ENCODE results near the gene OR8D4.

OR8D4 gene

DNA sequence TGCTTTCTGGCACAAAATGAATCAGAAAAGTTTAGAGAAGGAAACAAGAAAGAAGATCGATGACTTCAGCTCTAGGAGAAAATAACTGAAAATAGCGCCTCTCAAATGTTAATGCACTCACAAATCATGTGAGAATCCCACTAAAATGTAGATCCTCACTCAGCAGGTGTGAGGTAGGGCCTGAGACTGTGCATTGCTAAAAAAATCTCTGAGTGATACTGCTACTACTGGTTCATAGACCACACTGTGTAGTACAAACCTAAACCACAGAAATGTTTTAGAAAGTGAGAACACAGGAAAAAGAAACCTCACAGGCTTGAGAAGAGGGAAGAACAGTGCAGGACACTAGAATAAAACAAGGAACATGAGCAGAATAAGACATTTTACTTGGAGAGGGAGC, 2.0 kb downstream of the OR8D4 start:
- Histone ChIP-seq H3K4me3 (ENCODE audit: low read length in 2 of 2) (no peak overlapping the region), H3K9ac (ENCODE audit: low read depth in 1 of 2, low read length in 2 of 2) (no peak overlapping the region), H3K27me3 (ENCODE audit: control insufficient read depth in 2 of 2, insufficient read depth in 2 of 2, low read length in 2 of 2) (no peaks in the 10 kb centered on the region), H3K9me3 (ENCODE audit: control insufficient read depth in 2 of 2, low read length in 2 of 2) (no peaks in the 10 kb centered on the region), H3K36me3 (ENCODE audit: control insufficient read depth in 2 of 2, insufficient read depth in 2 of 2, low read length in 2 of 2) (no peaks in the 10 kb centered on the region), H3K4me1 (ENCODE audit: control insufficient read depth in 2 of 2, insufficient read depth in 2 of 2, low read length in 2 of 2) (no peaks in the 10 kb centered on the region), H3K27ac (ENCODE audit: low read depth in 2 of 2, low read length in 2 of 2) (no peak overlapping the region)

DNA sequence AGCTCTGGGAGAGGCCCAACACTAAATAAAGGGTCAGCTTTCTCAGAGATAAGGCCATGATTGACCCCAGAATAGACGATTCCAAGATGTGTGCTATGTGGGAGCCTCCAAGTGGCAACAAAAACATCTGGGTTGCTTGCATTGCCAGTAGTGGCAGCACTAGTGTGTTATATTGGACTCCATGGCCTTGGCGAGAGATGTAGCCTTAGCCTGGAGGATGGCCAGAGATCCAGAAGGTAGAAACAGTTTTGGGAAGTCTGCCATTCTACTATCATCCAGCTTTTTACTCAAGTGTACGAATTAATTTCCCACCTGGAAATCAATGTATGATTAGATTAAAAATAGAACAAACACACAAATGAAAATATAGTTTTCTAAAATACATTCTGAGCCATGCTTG, 3.0 kb downstream of the OR8D4 start:
- H3K4me3 ChIP-seq (ENCODE audit: low read length in 2 of 2): no peak overlapping the region
- H3K9me3 ChIP-seq (ENCODE audit: control insufficient read depth in 2 of 2, low read length in 2 of 2): no peaks in the 10 kb centered on the region
- H3K36me3 ChIP-seq (ENCODE audit: control insufficient read depth in 2 of 2, insufficient read depth in 2 of 2, low read length in 2 of 2): no peaks in the 10 kb centered on the region
- H3K27me3 ChIP-seq (ENCODE audit: control insufficient read depth in 2 of 2, insufficient read depth in 2 of 2, low read length in 2 of 2): no peaks in the 10 kb centered on the region
- H3K4me1 ChIP-seq (ENCODE audit: control insufficient read depth in 2 of 2, insufficient read depth in 2 of 2, low read length in 2 of 2): no peaks in the 10 kb centered on the region
- no peak overlapping the region for H3K27ac ChIP-seq (ENCODE audit: low read depth in 2 of 2, low read length in 2 of 2)
- H3K9ac ChIP-seq (ENCODE audit: low read depth in 1 of 2, low read length in 2 of 2): no peak overlapping the region

DNA sequence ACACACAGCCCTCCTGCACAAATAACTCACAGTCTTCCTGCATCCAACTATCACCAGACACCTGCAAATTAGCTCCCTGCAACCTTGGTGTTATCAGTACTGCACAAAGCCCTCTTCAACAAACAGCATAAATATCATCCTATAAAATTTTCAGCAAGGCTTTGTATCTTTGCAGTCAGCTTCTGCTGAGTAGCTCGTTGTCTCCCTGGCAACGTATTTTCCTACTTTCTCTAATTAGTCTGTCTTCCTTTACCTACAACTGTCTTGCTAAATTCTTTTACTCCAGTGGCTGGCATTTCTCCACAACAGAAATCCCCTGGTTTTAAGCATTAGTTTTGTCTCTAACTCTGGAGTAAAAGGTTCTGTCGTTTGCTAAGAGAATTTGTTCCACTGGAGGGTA, 3.9 kb downstream of the OR8D4 start:
- Histone ChIP-seq H3K36me3 (ENCODE audit: control insufficient read depth in 2 of 2, insufficient read depth in 2 of 2, low read length in 2 of 2) (no peaks in the 10 kb centered on the region), H3K4me3 (ENCODE audit: low read length in 2 of 2) (no peak overlapping the region), H3K27me3 (ENCODE audit: control insufficient read depth in 2 of 2, insufficient read depth in 2 of 2, low read length in 2 of 2) (no peaks in the 10 kb centered on the region), H3K4me1 (ENCODE audit: control insufficient read depth in 2 of 2, insufficient read depth in 2 of 2, low read length in 2 of 2) (no peaks in the 10 kb centered on the region), H3K9me3 (ENCODE audit: control insufficient read depth in 2 of 2, low read length in 2 of 2) (no peaks in the 10 kb centered on the region), H3K9ac (ENCODE audit: low read depth in 1 of 2, low read length in 2 of 2) (no peak overlapping the region), H3K27ac (ENCODE audit: low read depth in 2 of 2, low read length in 2 of 2) (no peak overlapping the region)

DNA sequence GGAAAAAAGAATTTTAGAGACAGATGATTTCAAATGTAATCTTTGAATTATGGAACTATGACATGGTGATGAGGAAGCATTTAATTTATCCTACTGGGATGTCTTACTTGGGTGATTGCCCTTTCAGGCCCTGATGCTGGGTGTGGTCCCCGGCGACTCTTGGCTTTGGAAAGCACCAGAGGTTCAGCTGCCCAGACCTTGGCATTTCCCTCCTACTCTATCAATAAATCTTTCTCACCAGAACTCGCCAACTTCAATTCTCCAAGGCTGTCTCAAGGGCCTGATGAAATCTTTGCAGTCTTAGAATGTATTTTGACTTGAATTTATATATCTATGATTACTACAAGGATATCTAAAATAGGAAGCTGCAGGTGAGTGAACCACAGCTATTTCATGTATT, 19.0 kb downstream of the OR8D4 start:
- H3K36me3 ChIP-seq (ENCODE audit: control insufficient read depth in 2 of 2, insufficient read depth in 2 of 2, low read length in 2 of 2): no peaks in the 10 kb centered on the region
- no peak overlapping the region for H3K9ac ChIP-seq (ENCODE audit: low read depth in 1 of 2, low read length in 2 of 2)
- H3K9me3 ChIP-seq (ENCODE audit: control insufficient read depth in 2 of 2, low read length in 2 of 2): no peaks in the 10 kb centered on the region
- H3K4me1 ChIP-seq (ENCODE audit: control insufficient read depth in 2 of 2, insufficient read depth in 2 of 2, low read length in 2 of 2): no peaks in the 10 kb centered on the region
- no peaks in the 10 kb centered on the region for H3K27me3 ChIP-seq (ENCODE audit: control insufficient read depth in 2 of 2, insufficient read depth in 2 of 2, low read length in 2 of 2)
- no peak overlapping the region for H3K27ac ChIP-seq (ENCODE audit: low read depth in 2 of 2, low read length in 2 of 2)
- H3K4me3 ChIP-seq (ENCODE audit: low read length in 2 of 2): no peak overlapping the region

DNA sequence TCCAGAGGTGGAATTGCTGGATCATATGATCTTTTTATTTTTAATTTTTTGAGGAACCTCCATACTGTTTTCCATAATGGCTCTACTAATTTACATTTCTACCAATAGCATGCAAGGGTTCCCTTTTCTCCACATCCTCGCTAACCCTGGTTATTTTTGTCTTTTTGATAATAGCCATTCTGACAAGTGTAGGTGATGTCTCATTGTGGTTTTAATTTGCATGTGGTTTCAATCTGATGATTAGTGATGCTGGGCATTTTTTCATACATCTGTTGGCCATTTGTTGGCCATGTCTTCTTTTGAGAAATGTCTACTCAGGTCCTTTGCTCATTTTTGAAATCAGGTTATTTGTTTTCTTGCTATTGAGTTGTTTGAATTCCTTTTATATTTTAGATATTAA, 22.1 kb downstream of the OR8D4 start:
- no peaks in the 10 kb centered on the region for H3K9me3 ChIP-seq (ENCODE audit: control insufficient read depth in 2 of 2, low read length in 2 of 2)
- no peaks in the 10 kb centered on the region for H3K36me3 ChIP-seq (ENCODE audit: control insufficient read depth in 2 of 2, insufficient read depth in 2 of 2, low read length in 2 of 2)
- H3K4me3 ChIP-seq (ENCODE audit: low read length in 2 of 2): no peak overlapping the region

DNA sequence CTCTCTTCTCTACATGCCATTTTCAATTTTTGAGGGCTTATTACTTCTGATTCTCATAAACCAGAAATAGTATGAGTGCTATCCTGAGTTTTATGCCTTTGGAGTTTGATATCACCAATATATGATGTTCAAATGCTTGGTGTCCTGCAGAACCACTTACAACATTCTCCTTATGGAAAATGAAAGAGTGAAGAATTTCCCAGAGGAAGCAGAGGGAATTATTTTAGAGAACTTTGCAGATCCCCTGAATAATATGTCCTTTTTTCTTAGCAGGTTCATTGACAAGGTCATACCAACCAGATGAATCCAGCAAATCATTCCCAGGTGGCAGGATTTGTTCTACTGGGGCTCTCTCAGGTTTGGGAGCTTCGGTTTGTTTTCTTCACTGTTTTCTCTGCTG, 37.4 kb downstream of the OR8D4 start, which contains the start of gene OR4D5:
TSS of gene OR4D5 (plus strand) at position 301 of the 400 bp plus-strand sequence. CDS start at position 301, 0 bp downstream.
- H3K4me1 ChIP-seq (ENCODE audit: control insufficient read depth in 2 of 2, insufficient read depth in 2 of 2, low read length in 2 of 2): no peaks in the 10 kb centered on the region
- no peak within 1 kb of the TSS for H3K4me3 ChIP-seq (ENCODE audit: low read length in 2 of 2)
- H3K9me3 ChIP-seq (ENCODE audit: control insufficient read depth in 2 of 2, low read length in 2 of 2): no peaks in the 10 kb centered on the region
- no peak within 1 kb of the TSS for H3K9ac ChIP-seq (ENCODE audit: low read depth in 1 of 2, low read length in 2 of 2)
- no peaks in the 10 kb centered on the region for H3K27me3 ChIP-seq (ENCODE audit: control insufficient read depth in 2 of 2, insufficient read depth in 2 of 2, low read length in 2 of 2)
- H3K36me3 ChIP-seq (ENCODE audit: control insufficient read depth in 2 of 2, insufficient read depth in 2 of 2, low read length in 2 of 2): no peaks in the 10 kb centered on the region
- H3K27ac ChIP-seq (ENCODE audit: low read depth in 2 of 2, low read length in 2 of 2): no peak within 1 kb of the TSS

More for the DNA sequence above, 22.1 kb downstream of the OR8D4 start:
- H3K27me3 ChIP-seq (ENCODE audit: control insufficient read depth in 2 of 2, insufficient read depth in 2 of 2, low read length in 2 of 2): no peaks in the 10 kb centered on the region
- no peak overlapping the region for H3K27ac ChIP-seq (ENCODE audit: low read depth in 2 of 2, low read length in 2 of 2)
- no peaks in the 10 kb centered on the region for H3K4me1 ChIP-seq (ENCODE audit: control insufficient read depth in 2 of 2, insufficient read depth in 2 of 2, low read length in 2 of 2)
- H3K9ac ChIP-seq (ENCODE audit: low read depth in 1 of 2, low read length in 2 of 2): no peak overlapping the region

DNA sequence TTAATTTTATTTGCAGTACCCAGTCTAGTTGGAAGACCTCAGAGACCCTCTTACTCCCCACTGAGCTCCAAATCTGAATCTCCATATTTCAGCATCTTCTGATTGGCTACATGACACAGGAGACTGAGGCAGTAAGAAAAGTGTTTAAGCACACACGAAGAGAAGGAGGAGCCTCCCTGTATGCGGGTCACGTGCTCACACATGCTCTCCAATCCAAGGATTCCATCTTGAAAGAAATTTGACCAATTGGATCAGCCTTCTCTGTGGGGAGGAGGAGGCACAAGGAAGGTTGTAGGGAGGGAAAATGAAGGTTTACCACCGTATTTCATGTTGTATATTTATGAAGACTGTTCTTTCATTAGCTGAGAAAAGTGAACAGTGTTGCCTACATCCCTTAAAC, 40.4 kb downstream of the OR8D4 start:
- Histone ChIP-seq H3K4me1 (ENCODE audit: control insufficient read depth in 2 of 2, insufficient read depth in 2 of 2, low read length in 2 of 2) (no peaks in the 10 kb centered on the region), H3K4me3 (ENCODE audit: low read length in 2 of 2) (no peak overlapping the region), H3K9ac (ENCODE audit: low read depth in 1 of 2, low read length in 2 of 2) (no peak overlapping the region), H3K9me3 (ENCODE audit: control insufficient read depth in 2 of 2, low read length in 2 of 2) (no peaks in the 10 kb centered on the region), H3K27ac (ENCODE audit: low read depth in 2 of 2, low read length in 2 of 2) (no peak overlapping the region), H3K27me3 (ENCODE audit: control insufficient read depth in 2 of 2, insufficient read depth in 2 of 2, low read length in 2 of 2) (no peaks in the 10 kb centered on the region), H3K36me3 (ENCODE audit: control insufficient read depth in 2 of 2, insufficient read depth in 2 of 2, low read length in 2 of 2) (no peaks in the 10 kb centered on the region)

DNA sequence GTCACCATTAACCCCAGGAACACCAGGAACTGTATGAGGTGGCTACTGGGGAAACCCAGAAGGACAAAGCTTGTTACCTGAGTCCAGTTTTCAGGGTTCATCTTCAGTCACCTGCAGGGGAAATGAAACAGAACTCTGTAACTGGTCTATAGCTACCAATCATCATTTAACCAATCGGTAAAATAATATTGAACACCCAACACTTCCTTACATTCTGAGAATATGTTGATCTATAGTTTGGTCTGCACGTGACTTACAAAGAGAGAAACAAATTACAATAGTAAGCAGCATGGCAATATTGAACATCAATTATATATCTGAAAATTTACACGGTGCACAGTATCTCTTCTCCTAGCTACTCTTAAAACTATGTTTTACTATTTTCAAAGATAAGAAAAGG, 41.8 kb downstream of the OR8D4 start, which contains the start of gene OR6T1:
TSS of gene OR6T1 (minus strand) at position 101 of the 400 bp plus-strand sequence. CDS start at position 101, 0 bp downstream.
- Histone ChIP-seq H3K27me3 (ENCODE audit: control insufficient read depth in 2 of 2, insufficient read depth in 2 of 2, low read length in 2 of 2) (no peaks in the 10 kb centered on the region), H3K27ac (ENCODE audit: low read depth in 2 of 2, low read length in 2 of 2) (no peak within 1 kb of the TSS), H3K9ac (ENCODE audit: low read depth in 1 of 2, low read length in 2 of 2) (no peak within 1 kb of the TSS), H3K4me1 (ENCODE audit: control insufficient read depth in 2 of 2, insufficient read depth in 2 of 2, low read length in 2 of 2) (no peaks in the 10 kb centered on the region), H3K9me3 (ENCODE audit: control insufficient read depth in 2 of 2, low read length in 2 of 2) (no peaks in the 10 kb centered on the region), H3K4me3 (ENCODE audit: low read length in 2 of 2) (no peak within 1 kb of the TSS), H3K36me3 (ENCODE audit: control insufficient read depth in 2 of 2, insufficient read depth in 2 of 2, low read length in 2 of 2) (no peaks in the 10 kb centered on the region)

DNA sequence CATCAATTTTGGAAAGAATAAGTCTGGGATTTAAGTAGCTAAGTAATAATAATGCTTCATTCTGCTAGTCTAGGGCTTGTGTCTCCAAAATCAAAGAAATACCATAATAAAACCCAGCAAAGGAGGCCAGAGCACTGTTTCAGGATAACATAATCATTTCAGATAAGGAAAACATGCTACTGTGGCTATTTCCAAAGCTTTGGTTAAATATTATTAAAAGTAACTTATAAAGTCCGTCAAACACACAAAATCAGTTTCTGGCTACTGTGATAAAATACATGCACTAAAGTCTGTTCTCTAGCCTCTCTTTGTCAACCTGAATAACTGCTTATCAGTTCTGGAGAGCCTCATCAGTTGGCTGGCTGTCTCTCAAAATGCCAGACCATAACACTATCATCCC, 43.2 kb downstream of the OR8D4 start:
- Histone ChIP-seq H3K27ac (ENCODE audit: low read depth in 2 of 2, low read length in 2 of 2) (no peak overlapping the region), H3K27me3 (ENCODE audit: control insufficient read depth in 2 of 2, insufficient read depth in 2 of 2, low read length in 2 of 2) (no peaks in the 10 kb centered on the region), H3K9ac (ENCODE audit: low read depth in 1 of 2, low read length in 2 of 2) (no peak overlapping the region), H3K4me1 (ENCODE audit: control insufficient read depth in 2 of 2, insufficient read depth in 2 of 2, low read length in 2 of 2) (no peaks in the 10 kb centered on the region), H3K4me3 (ENCODE audit: low read length in 2 of 2) (no peak overlapping the region), H3K9me3 (ENCODE audit: control insufficient read depth in 2 of 2, low read length in 2 of 2) (no peaks in the 10 kb centered on the region), H3K36me3 (ENCODE audit: control insufficient read depth in 2 of 2, insufficient read depth in 2 of 2, low read length in 2 of 2) (no peaks in the 10 kb centered on the region)

DNA sequence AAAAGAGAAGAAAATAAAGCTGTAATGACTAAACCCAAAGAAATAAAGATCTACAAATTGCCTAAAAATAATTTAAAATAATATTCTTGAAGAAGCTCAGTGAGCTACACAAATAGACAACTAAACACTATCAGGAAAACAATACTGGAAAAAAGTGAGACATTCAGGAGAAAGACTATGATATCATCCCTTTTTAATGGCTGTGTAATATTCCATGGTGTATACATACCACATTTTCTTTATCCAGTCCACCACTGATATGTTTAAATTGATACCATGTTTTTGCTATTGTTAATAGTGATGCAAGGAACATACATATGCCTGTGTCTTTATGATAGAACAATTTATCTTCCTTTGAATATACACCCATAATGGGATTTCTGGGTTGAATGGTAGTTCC, 54.8 kb downstream of the OR8D4 start:
- Histone ChIP-seq H3K4me3 (ENCODE audit: low read length in 2 of 2) (no peak overlapping the region), H3K27ac (ENCODE audit: low read depth in 2 of 2, low read length in 2 of 2) (no peak overlapping the region), H3K4me1 (ENCODE audit: control insufficient read depth in 2 of 2, insufficient read depth in 2 of 2, low read length in 2 of 2) (no peaks in the 10 kb centered on the region), H3K36me3 (ENCODE audit: control insufficient read depth in 2 of 2, insufficient read depth in 2 of 2, low read length in 2 of 2) (no peaks in the 10 kb centered on the region), H3K27me3 (ENCODE audit: control insufficient read depth in 2 of 2, insufficient read depth in 2 of 2, low read length in 2 of 2) (no peaks in the 10 kb centered on the region), H3K9me3 (ENCODE audit: control insufficient read depth in 2 of 2, low read length in 2 of 2) (no peaks in the 10 kb centered on the region), H3K9ac (ENCODE audit: low read depth in 1 of 2, low read length in 2 of 2) (no peak overlapping the region)
